HEK293T (cell line): ENCODE measurements around the gene JMJD8.
A peak's percentile ranks its signal among the peaks of the same experiment; 100 is the strongest.

Experiments used
- CTCF ChIA-PET: fragments of 350-600 bp; formaldehyde crosslinking; extraction: SDS; loops from one replicate; lab custom pipeline; 2021; ENCODE audit warnings: antibody characterized with exemption, inconsistent platforms; lab: Yijun Ruan, JAX
- POLR2A ChIA-PET: fragments of 350-600 bp; formaldehyde crosslinking; extraction: SDS; loops from one replicate; lab custom pipeline; 2020; ENCODE audit warnings: antibody characterized with exemption, inconsistent platforms; lab: Yijun Ruan, JAX
- DNase-seq: peaks from one replicate; pipeline ENCODE4 v3.0.0; 2012; ENCODE audit warnings: mixed read lengths; ENCODE audit errors: extremely low spot score
- ARNT ChIP-seq: fragments of 450-650 bp; IDR thresholded peaks from 2 replicates; pipeline ENCODE4 v1.6.1; 2017; ENCODE audit warnings: mild to moderate bottlenecking
- BHLHE40 ChIP-seq: fragments of 450-650 bp; IDR thresholded peaks from 2 replicates; pipeline ENCODE4 v1.6.1; 2016; ENCODE audit warnings: mild to moderate bottlenecking, moderate library complexity, borderline replicate concordance
- CTBP1 ChIP-seq: fragments of 450-650 bp; IDR thresholded peaks from 2 replicates; pipeline ENCODE4 v1.6.1; 2016; ENCODE audit warnings: borderline replicate concordance
- ELF4 ChIP-seq: fragments of 450-650 bp; IDR thresholded peaks from 2 replicates; pipeline ENCODE4 v1.6.1; 2017; ENCODE audit warnings: antibody characterized with exemption
- FOXA1 ChIP-seq: fragments of 450-650 bp; IDR thresholded peaks from 2 replicates; pipeline ENCODE4 v1.6.1; 2016; ENCODE audit warnings: mild to moderate bottlenecking
- FOXK2 ChIP-seq: fragments of 450-650 bp; IDR thresholded peaks from 2 replicates; pipeline ENCODE4 v1.6.1; 2016; ENCODE audit warnings: mild to moderate bottlenecking
- FOXM1 ChIP-seq: fragments of 450-650 bp; IDR thresholded peaks from 2 replicates; pipeline ENCODE4 v1.6.1; 2017; ENCODE audit warnings: mild to moderate bottlenecking, borderline replicate concordance
- HDGF ChIP-seq: fragments of 450-650 bp; IDR thresholded peaks from 2 replicates; pipeline ENCODE4 v1.6.1; 2017; ENCODE audit warnings: antibody characterized with exemption, borderline replicate concordance
- L3MBTL2 ChIP-seq: fragments of 450-650 bp; conservative IDR thresholded peaks from 2 replicates; pipeline ENCODE4 v1.6.1; 2016; ENCODE audit warnings: mild to moderate bottlenecking
- LEF1 ChIP-seq: fragments of 450-650 bp; IDR thresholded peaks from 2 replicates; pipeline ENCODE4 v1.6.1; 2017; ENCODE audit warnings: mild to moderate bottlenecking, borderline replicate concordance
- NFRKB ChIP-seq: fragments of 450-650 bp; IDR thresholded peaks from 2 replicates; pipeline ENCODE4 v1.6.1; 2016; ENCODE audit warnings: mild to moderate bottlenecking, moderate library complexity
- PKNOX1 ChIP-seq: fragments of 450-650 bp; IDR thresholded peaks from 2 replicates; pipeline ENCODE4 v1.6.1; 2016
- SP1 ChIP-seq: fragments of 450-650 bp; IDR thresholded peaks from 2 replicates; pipeline ENCODE4 v1.6.1; 2017
- SUZ12 ChIP-seq: fragments of 450-650 bp; IDR thresholded peaks from 2 replicates; pipeline ENCODE4 v1.6.1; 2016; ENCODE audit warnings: mild to moderate bottlenecking
- TARDBP ChIP-seq: fragments of 450-650 bp; IDR thresholded peaks from 2 replicates; pipeline ENCODE4 v1.6.1; 2016
- ZNF384 ChIP-seq: fragments of 450-650 bp; IDR thresholded peaks from 2 replicates; pipeline ENCODE4 v1.6.1; 2016

JMJD8 gene

GRCh38 chr16:683396-684070 is 601 bp downstream of the JMJD8 start:
- POLR2A ChIA-PET: interaction anchor here (1.4 kb wide), 1 partner anchor 38 kb away, joined by 4 read pairs; the partner anchor contains the start of gene ANTKMT
- TF ChIP-seq LEF1 (no peak), HDGF (peak; percentile 58; the same call in 1 of the 2 replicates), L3MBTL2 (peak; percentile 33)
- DNase-seq: no peak
- CTCF ChIA-PET: no interaction called here

- no peak for TF ChIP-seq LEF1
- peak; percentile 42 for TF ChIP-seq L3MBTL2
- TF ChIP-seq ELF4: no peak
- no peak for TF ChIP-seq PKNOX1
- ChIA-PET POLR2A (interaction anchor here (1.3 to 3.0 kb wide), 6 partner anchors 7 to 46 kb away, joined by 5 to 33 read pairs (median 10); partner anchors contain the start of genes ANTKMT, METTL26, RHOT2 and WDR24), CTCF (no interaction called here)
- DNase-seq: no peak
These were observed 1.4 kb downstream of the JMJD8 start for GRCh38 chr16:682493-683395.

- DNase-seq: no peak
- CTCF ChIA-PET: no interaction called here
These were observed 2.2 kb downstream of the JMJD8 start for GRCh38 chr16:681746-682427.

GRCh38 chr16:680967-681745 is 3.0 kb downstream of the JMJD8 start:
- POLR2A ChIA-PET: interaction anchor here (0.8 to 3.0 kb wide), 13 partner anchors 9 to 45 kb away, joined by 3 to 33 read pairs (median 5); partner anchors contain the start of genes ANTKMT, METTL26, RHOT2 and WDR24
- no peak for DNase-seq
- CTCF ChIA-PET: no interaction called here
- TF ChIP-seq HDGF (no peak), ARNT (no peak), ELF4 (no peak), FOXA1 (no peak), LEF1 (no peak), L3MBTL2 (no peak), ZNF384 (no peak), BHLHE40 (no peak), CTBP1 (no peak), SUZ12 (no peak), PKNOX1 (no peak), NFRKB (no peak), FOXK2 (no peak), SP1 (no peak), TARDBP (no peak), FOXM1 (no peak)

More at GRCh38 chr16:681746-682427, 2.2 kb downstream of the JMJD8 start:
- TF ChIP-seq HDGF (0 out of 2 replicates have a peak, but pooled peaks have one; percentile 22), FOXA1 (no peak), ZNF384 (no peak), BHLHE40 (no peak), L3MBTL2 (peak; percentile 82), PKNOX1 (no peak), TARDBP (no peak), LEF1 (no peak)
- POLR2A ChIA-PET: interaction anchor here (0.8 to 3.0 kb wide), 11 partner anchors 8 to 46 kb away, joined by 3 to 33 read pairs (median 5); partner anchors contain the start of genes ANTKMT, METTL26, RHOT2 and WDR24

GRCh38 chr16:680625-680945 is 3.5 kb downstream of the JMJD8 start:
- POLR2A ChIA-PET: interaction anchor here (0.6 to 3.0 kb wide), 11 partner anchors 8 to 112 kb away, joined by 3 to 33 read pairs (median 4); partner anchors contain the start of genes ANTKMT and WDR24

More at GRCh38 chr16:680625-680945, 3.5 kb downstream of the JMJD8 start:
- TF ChIP-seq NFRKB (no peak), ZNF384 (no peak), FOXM1 (no peak), TARDBP (no peak), FOXK2 (no peak), PKNOX1 (no peak), ARNT (no peak), ELF4 (no peak), L3MBTL2 (no peak), SUZ12 (no peak), LEF1 (no peak), FOXA1 (no peak), HDGF (no peak), SP1 (no peak), CTBP1 (no peak), BHLHE40 (no peak)
- CTCF ChIA-PET: no interaction called here
- no peak for DNase-seq
